ENCODE data around the gene RBP3.
A peak's percentile ranks its signal among the peaks of the same experiment; 100 is the strongest.

The RBP3 gene

GRCh38 chr10:47403446-47404318 lies 55.5 kb downstream of the RBP3 start:
- DNase-seq, result no peak

GRCh38 chr10:47404446-47404845 lies 56.3 kb downstream of the RBP3 start:
- no peak for DNase-seq

- DNase-seq, result no peak
Measured at GRCh38 chr10:47404937-47405336, 56.8 kb downstream of the RBP3 start.

DNA sequence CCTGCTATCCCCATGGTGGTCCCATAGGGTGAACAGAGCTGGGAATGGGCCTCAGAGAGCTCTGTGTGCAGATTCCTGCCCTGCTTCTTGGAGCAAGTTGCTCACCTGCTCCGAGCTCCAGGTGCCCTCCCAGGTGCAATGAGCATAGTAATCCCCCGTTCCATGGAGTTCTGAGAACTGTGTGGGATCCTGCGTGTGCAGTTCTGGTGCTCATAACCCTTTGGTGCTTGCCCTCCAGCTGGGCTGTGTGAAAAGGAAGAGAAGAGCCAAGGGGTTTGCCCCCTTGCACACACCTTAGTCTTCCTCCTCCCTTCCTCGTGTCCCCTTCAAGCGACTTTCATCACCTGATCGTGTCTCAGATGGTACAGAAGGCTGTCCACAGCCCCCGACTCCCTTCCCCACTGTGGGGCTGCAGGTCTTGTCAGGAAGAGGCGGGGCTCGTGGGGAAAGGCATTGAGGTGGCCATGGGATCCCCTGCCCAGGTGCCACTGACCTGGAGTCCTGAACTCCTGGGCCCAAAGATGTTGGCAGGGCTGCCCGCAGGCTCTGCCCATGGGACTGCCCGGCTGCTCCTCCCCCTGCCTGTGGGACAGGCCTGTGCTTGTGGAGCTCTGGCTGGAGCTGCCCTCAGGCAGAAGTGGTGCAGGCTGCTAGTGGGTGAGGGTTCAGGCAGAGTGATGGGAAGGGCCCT lies 57.8 kb downstream of the RBP3 start:
- DNase-seq, result no peak

DNA sequence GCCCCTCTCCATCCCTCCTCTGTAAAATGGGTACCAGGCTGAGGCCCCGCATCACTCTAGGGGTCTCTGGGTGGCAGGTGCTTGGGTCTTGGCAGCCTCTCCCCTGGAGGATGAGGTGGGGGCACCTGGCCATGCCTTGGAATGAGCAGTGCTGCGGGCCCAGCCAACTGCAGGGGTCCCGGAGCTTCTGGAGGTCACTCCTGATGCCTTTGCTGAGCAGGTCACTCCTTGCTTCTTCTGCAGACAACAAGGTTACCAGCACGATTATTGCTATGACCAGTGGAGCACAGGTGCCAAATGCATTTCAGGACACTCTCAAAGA lies 58.3 kb downstream of the RBP3 start:
- DNase-seq, result no peak

- DNase-seq, result peak; percentile 81
Measured at GRCh38 chr10:47406870-47407691, 58.9 kb downstream of the RBP3 start.
